K562 (cell line): ENCODE data around the gene LRPAP1. TPM values are rescaled to one million over a fixed set of nuclear protein-coding genes. Genes with fewer than 3 reads are reported as not detected.

Experiments used
- ATF3 ChIP-seq, 2 experiments: fragments of 450-650 bp in 1 of 2; sonication (generic) in 1 of 2; formaldehyde crosslinking in 1 of 2; IDR thresholded peaks in 1 of 2; conservative IDR thresholded peaks in 1 of 2; 2 replicates each; pipeline versions ENCODE4 v1.6.1 to v1.8.1; 2016 to 2023; ENCODE audit warnings: mild to moderate bottlenecking in 2 of 2, moderate library complexity in 2 of 2, inconsistent platforms in 1 of 2, missing genetic modification reagents in 1 of 2
- CHD7 ChIP-seq: fragments of 200-600 bp; sonication (generic); IDR thresholded peaks from one replicate; pipeline ENCODE4 v1.6.1; 2012; ENCODE audit warnings: mild to moderate bottlenecking, low read depth, low read length, inconsistent platforms
- HCFC1 ChIP-seq: IDR thresholded peaks from 2 replicates; pipeline ENCODE4 v1.6.1; 2012; ENCODE audit warnings: low read depth, low read length, improper control_type of control experiment
- HDAC1 ChIP-seq, 2 experiments: fragments of 450-650 bp; IDR thresholded peaks; 2 replicates each; pipeline ENCODE4 v1.6.1; 2016 to 2017; ENCODE audit warnings: inconsistent platforms in 1 of 2, mild to moderate bottlenecking in 1 of 2, moderate library complexity in 1 of 2
- NELFE ChIP-seq: IDR thresholded peaks from 2 replicates; pipeline ENCODE4 v1.6.1; 2011; ENCODE audit warnings: mild to moderate bottlenecking; ENCODE audit not compliant: insufficient read depth, insufficient read length
- TBP ChIP-seq: optimal IDR thresholded peaks from 2 replicates; pipeline ENCODE3; 2011; ENCODE audit warnings: low read depth, low read length, improper control_type of control experiment
- ZNF224 ChIP-seq: sonication (generic); formaldehyde crosslinking; IDR thresholded peaks from 2 replicates; pipeline ENCODE4 v1.8.0; 2022; ENCODE audit warnings: mild to moderate bottlenecking, missing genetic modification reagents
- polyA plus RNA-seq, 8 experiments: library from polyadenylated mRNA; depleted of rRNA in 4 of 8; stranded (reverse) in 5 of 8; unstranded in 3 of 8; fragments of >200 nt; fragmentation: Nextera tagmentation in 2 of 8; fragmentation: Illumina TruSeq in 1 of 8; extraction: Ambion mirVana in 2 of 8; extraction: Trizol in 1 of 8; gene quantifications; 2 replicates each; pipeline versions ENCODE4 v1.2.1 to v1.2.3, GENCODE V29; 2011 to 2014; ENCODE audit warnings: inconsistent platforms in 1 of 8, missing spikeins in 1 of 8
- total RNA-seq, 7 experiments: library from RNA; depleted of rRNA in 6 of 7; stranded (reverse); fragments of >200 nt in 6 of 7; fragmentation: Illumina TruSeq in 2 of 7; extraction: Trizol in 2 of 7; gene quantifications; 2 replicates each; pipeline versions ENCODE4 v1.2.1 to v1.2.3, GENCODE V29; 2011 to 2021; ENCODE audit warnings: low replicate concordance in 1 of 7

LRPAP1 gene
- total and polyA plus RNA-seq, 9 of the 15 experiments (the other 6 are each of a cell fraction or from before 2014, with no cell fraction given), result 1.1 to 75.5 (median 41.8) TPM

- TF ChIP-seq CHD7 (no peak), NELFE (no peak), HCFC1 (no peak), ATF3 (IDR thresholded peaks at IDR 0.05) (no peak), ATF3 (CRISPR knock-in tag; conservative IDR thresholded peaks at IDR 0.05) (no peak), TBP (no peak), ZNF224 (CRISPR knock-in tag) (no peak), HDAC1 (IDR thresholded peaks at IDR 0.05) (no peak)
Measured at GRCh38 chr4:3515646-3516045, 16.6 kb downstream of the LRPAP1 start (continued).
